GM10248 (cell line): ENCODE results near the gene SKAP2.

Experiments
- CTCF ChIA-PET: fragments of 300-600 bp; sonication (Branson Sonifier 250); formaldehyde crosslinking; extraction: SDS; loops from one replicate; lab custom pipeline; 2021; ENCODE audit warnings: antibody characterized with exemption; lab: Yijun Ruan, JAX
- POLR2A ChIA-PET: fragments of 350-650 bp; sonication (Branson Sonifier 250); formaldehyde crosslinking; extraction: SDS; loops from one replicate; lab custom pipeline; 2020; ENCODE audit warnings: antibody characterized with exemption; lab: Yijun Ruan, JAX
- DNase-seq: peaks from one replicate; pipeline ENCODE4 v3.0.0; 2012; ENCODE audit errors: extremely low spot score
- TF ChIP-seq, protein P1 (sequence below): IDR thresholded peaks from 2 replicates; pipeline ENCODE4 v1.5.1; 2012; ENCODE audit warnings: mild to moderate bottlenecking, low read depth; ENCODE audit errors: extremely low read depth, missing control alignments, control extremely low read depth

Gene SKAP2

DNA sequence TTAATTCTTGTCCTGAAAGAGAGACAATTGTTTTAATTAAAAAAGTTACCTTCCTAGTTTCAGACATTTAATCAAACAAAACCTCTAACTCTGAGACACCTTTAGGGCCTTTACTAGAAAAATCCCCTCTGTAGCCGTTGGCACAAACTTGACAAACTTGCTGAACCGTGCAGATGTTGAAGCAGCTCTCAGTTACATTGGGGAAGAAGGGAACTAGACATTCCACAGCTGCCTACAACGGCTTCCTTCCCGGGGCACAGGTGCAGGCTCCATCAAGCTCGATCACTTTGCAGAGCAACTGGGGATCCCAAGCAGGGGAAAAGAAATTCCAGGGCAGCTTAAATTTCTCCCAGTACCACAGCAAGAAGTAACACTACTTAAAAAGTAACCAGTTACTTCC, 141.3 kb downstream of the SKAP2 start:
- ChIA-PET POLR2A (no interaction called here), CTCF (interaction anchor here (0.7 to 1.4 kb wide), 5 partner anchors 9 to 438 kb away, joined by 3 to 4 read pairs (median 4); no protein-coding TSS in a partner anchor)
- TF ChIP-seq, protein P1, sequence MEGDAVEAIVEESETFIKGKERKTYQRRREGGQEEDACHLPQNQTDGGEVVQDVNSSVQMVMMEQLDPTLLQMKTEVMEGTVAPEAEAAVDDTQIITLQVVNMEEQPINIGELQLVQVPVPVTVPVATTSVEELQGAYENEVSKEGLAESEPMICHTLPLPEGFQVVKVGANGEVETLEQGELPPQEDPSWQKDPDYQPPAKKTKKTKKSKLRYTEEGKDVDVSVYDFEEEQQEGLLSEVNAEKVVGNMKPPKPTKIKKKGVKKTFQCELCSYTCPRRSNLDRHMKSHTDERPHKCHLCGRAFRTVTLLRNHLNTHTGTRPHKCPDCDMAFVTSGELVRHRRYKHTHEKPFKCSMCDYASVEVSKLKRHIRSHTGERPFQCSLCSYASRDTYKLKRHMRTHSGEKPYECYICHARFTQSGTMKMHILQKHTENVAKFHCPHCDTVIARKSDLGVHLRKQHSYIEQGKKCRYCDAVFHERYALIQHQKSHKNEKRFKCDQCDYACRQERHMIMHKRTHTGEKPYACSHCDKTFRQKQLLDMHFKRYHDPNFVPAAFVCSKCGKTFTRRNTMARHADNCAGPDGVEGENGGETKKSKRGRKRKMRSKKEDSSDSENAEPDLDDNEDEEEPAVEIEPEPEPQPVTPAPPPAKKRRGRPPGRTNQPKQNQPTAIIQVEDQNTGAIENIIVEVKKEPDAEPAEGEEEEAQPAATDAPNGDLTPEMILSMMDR, result no peak
- no peak for DNase-seq

DNA sequence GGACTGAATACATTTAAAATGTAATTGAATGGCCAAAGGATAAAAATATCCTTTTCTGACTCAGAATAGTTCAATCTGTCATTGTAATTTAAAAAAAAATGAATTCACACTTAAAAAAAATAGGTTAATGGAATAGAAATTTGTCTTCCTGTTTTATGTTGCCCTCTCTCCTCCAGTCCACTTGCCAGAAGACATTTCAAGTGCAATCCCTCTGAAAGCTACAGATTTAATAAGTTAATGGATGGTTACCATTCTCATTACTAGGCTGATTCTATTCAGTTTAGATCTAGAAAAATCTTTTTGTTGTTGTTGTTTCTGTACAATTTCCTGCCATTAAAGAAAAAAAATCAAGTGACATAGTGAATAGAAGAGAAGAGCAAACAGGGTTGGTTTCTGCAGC, 142.9 kb downstream of the SKAP2 start:
- DNase-seq, result no peak
- CTCF ChIA-PET, result no interaction called here
- POLR2A ChIA-PET, result no interaction called here
- TF ChIP-seq, protein P1, result no peak

DNA sequence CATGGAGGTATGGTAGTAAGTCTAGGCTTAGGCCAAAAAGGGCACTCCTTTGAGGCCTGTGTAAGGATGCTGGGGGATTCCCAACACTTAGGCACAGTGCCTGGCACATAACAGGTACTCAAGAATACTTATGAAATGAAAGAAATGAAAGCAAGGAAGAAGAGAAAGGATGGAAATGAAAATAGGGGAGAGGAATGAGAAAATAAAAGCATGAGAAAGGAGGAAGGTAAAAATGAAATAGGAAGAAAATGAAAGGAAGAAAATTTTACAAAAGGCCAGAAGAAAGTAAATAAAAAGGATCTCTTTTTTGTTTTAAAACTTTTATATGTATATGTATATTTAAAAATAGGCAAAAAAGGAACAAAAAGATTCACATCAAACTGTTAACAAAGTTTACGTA, 146.3 kb downstream of the SKAP2 start:
- POLR2A ChIA-PET, result no interaction called here
- TF ChIP-seq, protein P1, result no peak
- no peak for DNase-seq
- CTCF ChIA-PET, result interaction anchor here (1.4 to 4.9 kb wide), 3 partner anchors 12 to 51 kb away, joined by 4 to 18 read pairs (median 4); no protein-coding TSS in a partner anchor

DNA sequence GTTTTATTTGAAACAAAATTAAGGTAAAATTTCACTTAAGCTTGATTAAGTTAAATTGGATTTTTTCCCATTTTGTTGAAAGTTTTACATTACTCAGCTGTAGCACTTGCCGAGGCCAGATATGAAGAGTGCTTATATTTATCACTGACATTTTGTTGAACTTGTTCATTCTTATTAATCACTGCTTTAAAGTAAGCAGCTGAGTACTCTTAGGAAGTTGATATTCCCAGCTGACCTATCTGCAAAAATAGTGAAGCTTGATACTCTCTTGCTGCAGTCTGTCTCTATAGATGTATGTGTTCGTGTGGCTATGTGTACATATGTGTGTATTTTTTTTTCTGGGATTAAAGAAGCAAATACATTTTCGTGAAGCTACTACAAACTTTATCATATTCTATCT, 150.0 kb downstream of the SKAP2 start:
- TF ChIP-seq, protein P1, result no peak
- no peak for DNase-seq
- ChIA-PET CTCF (interaction anchor here (0.8 to 1.4 kb wide), 6 partner anchors 9 to 1379 kb away, joined by 3 to 4 read pairs (median 3); no protein-coding TSS in a partner anchor), POLR2A (no interaction called here)

DNA sequence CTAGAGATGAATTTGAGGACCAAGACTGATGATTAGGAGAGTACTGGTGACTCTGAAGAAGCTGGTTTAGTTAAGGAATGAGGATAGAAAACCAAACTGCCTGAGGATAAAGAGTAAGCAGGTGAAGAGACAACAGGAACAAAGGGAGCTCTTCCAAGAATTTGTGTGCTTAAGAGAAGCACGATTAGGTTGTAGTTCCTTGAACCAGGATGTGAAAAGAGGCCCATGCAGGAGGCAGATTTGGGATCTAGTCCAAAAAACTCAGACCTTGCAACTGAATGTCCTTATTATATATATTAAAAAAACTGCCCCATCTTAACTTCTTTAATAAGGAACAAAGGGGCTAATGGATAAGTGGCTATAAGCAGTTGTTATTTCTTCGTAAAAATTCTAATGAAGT, 150.4 kb downstream of the SKAP2 start:
- TF ChIP-seq, protein P1, result no peak
- CTCF ChIA-PET, result interaction anchor here (0.8 to 1.4 kb wide), 6 partner anchors 9 to 1379 kb away, joined by 3 to 4 read pairs (median 3); no protein-coding TSS in a partner anchor
- POLR2A ChIA-PET, result no interaction called here
- DNase-seq, result no peak

DNA sequence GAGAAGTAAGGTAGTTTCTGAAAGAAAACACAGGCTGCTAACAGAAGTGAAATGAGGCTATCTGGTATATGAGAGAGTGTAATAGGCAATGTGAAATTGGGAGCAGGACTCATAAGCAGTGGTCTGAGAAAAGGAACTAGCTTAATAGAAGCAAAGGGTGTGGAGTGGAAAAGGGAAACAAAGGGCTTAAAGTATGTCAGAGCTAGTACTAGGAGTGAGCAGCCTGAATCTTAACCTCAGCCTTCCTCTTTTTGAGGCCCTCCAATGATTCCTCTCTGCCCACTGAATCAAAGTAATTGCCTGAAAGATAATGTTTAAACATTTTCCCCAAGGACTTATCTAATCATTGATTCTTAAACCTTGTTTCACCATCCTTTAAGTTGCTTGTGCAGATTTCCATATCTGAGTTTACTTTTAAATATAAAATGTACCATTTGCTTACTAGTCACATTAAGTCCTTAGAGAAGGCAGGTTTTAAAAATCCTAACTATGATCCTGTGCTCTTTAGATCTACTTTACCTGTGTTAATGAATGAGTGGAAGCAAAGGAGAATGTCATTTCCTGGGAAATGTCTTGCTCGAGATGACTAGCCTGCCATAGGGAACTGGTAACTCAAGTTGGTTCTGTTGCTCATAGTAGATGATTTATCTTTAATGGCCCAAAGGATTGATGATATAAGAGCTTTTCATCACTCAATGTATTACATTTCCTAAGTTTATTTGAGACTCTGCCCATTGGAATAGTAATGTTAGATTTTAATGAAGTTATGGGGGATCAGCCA, 155.0 kb downstream of the SKAP2 start:
- TF ChIP-seq, protein P1, result no peak
- ChIA-PET CTCF (interaction anchor here (0.9 to 1.9 kb wide), 2 partner anchors 8 to 10 kb away, joined by 3 to 4 read pairs; no protein-coding TSS in a partner anchor), POLR2A (no interaction called here)
- no peak for DNase-seq
